Spleen (tissue), 11 donors: ENCODE data around the gene NEAT1. TPM values are rescaled to one million over a fixed set of nuclear protein-coding genes. Genes with fewer than 3 reads are reported as not detected.
"Not testable (repeated sequence)": the region's sequence is repeated elsewhere in the genome, so short reads cannot be mapped to it uniquely, and the experiment has no call there.

Experiments used
- DNase-seq: peaks from one replicate; pipeline ENCODE4 v3.0.0-alpha.2; 2020
- H3K27ac ChIP-seq, 8 donors: fragments of 200-600 bp; sonication (generic) in 7 of 8; 1 replicate in 4 of 8; 2 replicates in 4 of 8; pipeline versions ENCODE4 v1.5.0 to v1.8.0; 2016 to 2021; ENCODE audit warnings: inconsistent platforms in 4 of 8, mild to moderate bottlenecking in 4 of 8, moderate library complexity in 1 of 8
- H3K27me3 ChIP-seq, 7 donors: fragments of 200-600 bp; sonication (generic) in 6 of 7; replicated peaks in 1 of 7; 1 replicate in 4 of 7; 2 replicates in 3 of 7; pipeline versions ENCODE4 v1.5.0 to v1.8.0; 2016 to 2021; ENCODE audit warnings: inconsistent platforms in 3 of 7, mild to moderate bottlenecking in 1 of 7
- H3K36me3 ChIP-seq, 6 donors: fragments of 200-600 bp; sonication (generic) in 5 of 6; 1 replicate in 4 of 6; 2 replicates in 2 of 6; pipeline versions ENCODE4 v1.5.0 to v1.8.0; 2016 to 2021; ENCODE audit warnings: inconsistent platforms in 2 of 6
- H3K4me1 ChIP-seq, 6 donors: fragments of 200-600 bp; sonication (generic) in 5 of 6; 1 replicate in 3 of 6; 2 replicates in 3 of 6; pipeline versions ENCODE4 v1.5.0 to v1.8.0; 2016 to 2021; ENCODE audit warnings: inconsistent platforms in 3 of 6
- H3K4me3 ChIP-seq, 8 donors: fragments of 200-600 bp; sonication (generic) in 7 of 8; 1 replicate in 4 of 8; 2 replicates in 4 of 8; pipeline versions ENCODE4 v1.5.0 to v1.8.0; 2016 to 2021; ENCODE audit warnings: inconsistent platforms in 4 of 8, mild to moderate bottlenecking in 4 of 8, moderate library complexity in 2 of 8
- H3K9me3 ChIP-seq, 8 donors: fragments of 200-600 bp; sonication (generic) in 7 of 8; 1 replicate in 4 of 8; 2 replicates in 4 of 8; pipeline versions ENCODE4 v1.5.0 to v1.8.0; 2016 to 2021; ENCODE audit warnings: inconsistent platforms in 4 of 8
- CTCF ChIP-seq, 11 experiments: fragments of 200-600 bp in 7 of 11; fragments of 450-650 bp in 4 of 11; sonication (generic) in 4 of 11; IDR thresholded peaks in 8 of 11; conservative IDR thresholded peaks in 3 of 11; 1 replicate in 7 of 11; 2 replicates in 4 of 11; pipeline versions ENCODE4 v1.4.0 to v1.8.0; 2016 to 2021; ENCODE audit warnings: antibody characterized with exemption in 11 of 11, inconsistent platforms in 4 of 11, mild to moderate bottlenecking in 1 of 11
- POLR2A ChIP-seq, 3 donors: fragments of 450-650 bp; IDR thresholded peaks; one replicate each; pipeline ENCODE4 v1.5.1; 2017; ENCODE audit warnings: antibody characterized with exemption in 3 of 3, mild to moderate bottlenecking in 1 of 3
- POLR2AphosphoS5 ChIP-seq, 3 donors: sonication (generic); formaldehyde crosslinking; IDR thresholded peaks; one replicate each; pipeline ENCODE4 v1.5.1; 2017; ENCODE audit warnings: antibody characterized with exemption in 3 of 3
- WGBS, 5 donors: extraction: QIAGEN DNeasy Blood & Tissue Kit in 3 of 5; methylation state at CpG; one replicate each; pipeline versions ENCODE4 v1.1.5 to v1.1.7; 2013 to 2018; 5-methylcytosine and 5-hydroxymethylcytosine counted together
- intact Hi-C: fragments of 100-400 bp; cut with DNase I; formaldehyde crosslinking; loops from one replicate; pipeline ENCODE4 v1.15.0; 2023; ENCODE audit warnings: low total_unique reads
- polyA plus RNA-seq, 3 donors: library from polyadenylated mRNA; stranded (reverse); fragments of 200-250 nt; gene quantifications; one replicate each; pipeline ENCODE4 v1.2.1, GENCODE V29; 2013
- total RNA-seq, 7 donors: library from RNA; depleted of rRNA in 3 of 7; stranded (reverse); fragments of >200 nt in 3 of 7; fragmentation: NEBNext Ultra II Directional in 4 of 7; extraction: Animal tissue kit (Norgen Biotek cat#: 25700) in 4 of 7; gene quantifications; one replicate each; pipeline versions ENCODE4 v1.1.0 to v1.2.1, GENCODE V29; 2016 to 2021
- donor health status: healthy with polysubstance abuse.
- donor health status: DM: no; HTN: no; CAD: no; lungs with moderate emphysema.
- donor health status: DM: no; HTN: no; CAD: no.
- donor health status: Bipolar disorder and iron deficiency.
- donor health status: healthy.
- donor health status: DM: no; HTN: no; CAD: no.
- donor health status: DM: yes; HTN: yes; CAD: no.

Gene NEAT1
- total and polyA plus RNA-seq, 10 donors, result 266 to 1,804 (median 874) TPM

- Histone ChIP-seq H3K27ac (peak overlapping the region in 1 of 8 donors; percentile 52), H3K4me1 (peaks cover 11 to 47% (median 26%) of the 10 kb centered on the region in 6 donors), H3K9me3 (no peaks in the 10 kb centered on the region), H3K27me3 (no peaks in the 10 kb centered on the region), H3K4me3 (no peak overlapping the region), H3K36me3 (no peaks in the 10 kb centered on the region)
- WGBS, 5 donors, result 19 to 31% (median 25%) methylated on average over 3 of the region's 3 CpGs
- DNase-seq, result peak; percentile 91
- intact Hi-C loops, result no loop called here
- TF ChIP-seq POLR2A (IDR thresholded peaks at IDR 0.05) (no peak), CTCF (IDR thresholded peaks at IDR 0.05 in 8 of 11, conservative IDR thresholded peaks at IDR 0.05 in 3 of 11) (peak; percentile 36 to 76 (median 65)), POLR2AphosphoS5 (IDR thresholded peaks at IDR 0.05) (peak; percentile 64 to 80 (median 68))
Measured at GRCh38 chr11:65468874-65469333, 46.3 kb downstream of the NEAT1 start.

GRCh38 chr11:65470433-65471049 lies 47.9 kb downstream of the NEAT1 start:
- Histone ChIP-seq H3K27ac (peak overlapping the region in 6 of 8 donors; percentile 87 to 95 (median 92)), H3K27me3 (no peaks in the 10 kb centered on the region), H3K4me1 (peaks cover 11 to 48% (median 28%) of the 10 kb centered on the region in 6 donors), H3K9me3 (no peaks in the 10 kb centered on the region), H3K4me3 (no peak overlapping the region), H3K36me3 (no peaks in the 10 kb centered on the region)
- DNase-seq, result no peak
- no peak for TF ChIP-seq POLR2AphosphoS5 (IDR thresholded peaks at IDR 0.05)
- no peak for TF ChIP-seq POLR2A (IDR thresholded peaks at IDR 0.05)
- TF ChIP-seq CTCF (IDR thresholded peaks at IDR 0.05 in 8 of 11, conservative IDR thresholded peaks at IDR 0.05 in 3 of 11), result no peak
- intact Hi-C loops, result no loop called here
- WGBS, 5 donors, result 71 to 94% (median 90%) methylated on average over 7 to 8 of the region's 8 CpGs

- no peaks in the 10 kb centered on the region for H3K27me3 ChIP-seq
- H3K27ac ChIP-seq, result peak overlapping the region; percentile 72 to 95 (median 90)
- intact Hi-C loops, result no loop called here
- H3K36me3 ChIP-seq, result no peaks in the 10 kb centered on the region
- no peaks in the 10 kb centered on the region for H3K9me3 ChIP-seq
- H3K4me3 ChIP-seq, result peak overlapping the region in 4 of 8 donors; percentile 4 to 60 (median 10)
- DNase-seq, result peak; percentile 89
- WGBS, 5 donors, result 28 to 64% (median 40%) methylated on average over 4 to 8 of the region's 8 CpGs
- TF ChIP-seq CTCF (IDR thresholded peaks at IDR 0.05 in 8 of 11, conservative IDR thresholded peaks at IDR 0.05 in 3 of 11), result peak in 10 of 11 experiments; percentile 48 to 78 (median 64)
- TF ChIP-seq POLR2A (IDR thresholded peaks at IDR 0.05), result no peak
- peak in 2 of 3 donors; percentile 66 to 70 for TF ChIP-seq POLR2AphosphoS5 (IDR thresholded peaks at IDR 0.05)
- H3K4me1 ChIP-seq, result peaks cover 13 to 58% (median 34%) of the 10 kb centered on the region in 6 donors
Measured at GRCh38 chr11:65471447-65471891, 48.9 kb downstream of the NEAT1 start.

GRCh38 chr11:65472588-65473277 lies 50.1 kb downstream of the NEAT1 start:
- H3K36me3 ChIP-seq, intact Hi-C loops, H3K27me3 ChIP-seq, H3K9me3 ChIP-seq, DNase-seq: not testable (repeated sequence)
- WGBS, 5 donors, result 78 to 87% (median 82%) methylated on average over 14 of the region's 14 CpGs
- Histone ChIP-seq H3K27ac (peak overlapping the region in 7 of 8 donors; percentile 87 to 95 (median 92)), H3K4me1 (peaks cover 15 to 65% (median 39%) of the 10 kb centered on the region in 6 donors), H3K4me3 (peak overlapping the region in 3 of 8 donors; percentile 4 to 60 (median 9))
